KOPT-K1 (cell line): ENCODE data around the gene MTOR.
"Not testable (repeated sequence)": the region's sequence is repeated elsewhere in the genome, so short reads cannot be mapped to it uniquely, and the experiment has no call there.

ENCODE experiments used
- H3K27ac ChIP-seq: fragments of 200-600 bp; sonication (generic); 2 replicates; pipeline ENCODE4 v1.5.1; 2016; ENCODE audit warnings: antibody characterized with exemption, mild to moderate bottlenecking, low read depth, low read length; ENCODE audit not compliant: poor library complexity, severe bottlenecking
- H3K36me3 ChIP-seq: fragments of 200-600 bp; sonication (generic); 2 replicates; pipeline ENCODE4 v1.5.1; 2017; ENCODE audit warnings: antibody characterized with exemption, mild to moderate bottlenecking, low read length, moderate library complexity; ENCODE audit not compliant: insufficient read depth
- H3K9me3 ChIP-seq: fragments of 200-600 bp; sonication (generic); 2 replicates; pipeline ENCODE4 v1.5.1; 2017; ENCODE audit warnings: antibody characterized with exemption, low read length, mild to moderate bottlenecking; ENCODE audit not compliant: insufficient read depth, poor library complexity, severe bottlenecking

MTOR gene

DNA sequence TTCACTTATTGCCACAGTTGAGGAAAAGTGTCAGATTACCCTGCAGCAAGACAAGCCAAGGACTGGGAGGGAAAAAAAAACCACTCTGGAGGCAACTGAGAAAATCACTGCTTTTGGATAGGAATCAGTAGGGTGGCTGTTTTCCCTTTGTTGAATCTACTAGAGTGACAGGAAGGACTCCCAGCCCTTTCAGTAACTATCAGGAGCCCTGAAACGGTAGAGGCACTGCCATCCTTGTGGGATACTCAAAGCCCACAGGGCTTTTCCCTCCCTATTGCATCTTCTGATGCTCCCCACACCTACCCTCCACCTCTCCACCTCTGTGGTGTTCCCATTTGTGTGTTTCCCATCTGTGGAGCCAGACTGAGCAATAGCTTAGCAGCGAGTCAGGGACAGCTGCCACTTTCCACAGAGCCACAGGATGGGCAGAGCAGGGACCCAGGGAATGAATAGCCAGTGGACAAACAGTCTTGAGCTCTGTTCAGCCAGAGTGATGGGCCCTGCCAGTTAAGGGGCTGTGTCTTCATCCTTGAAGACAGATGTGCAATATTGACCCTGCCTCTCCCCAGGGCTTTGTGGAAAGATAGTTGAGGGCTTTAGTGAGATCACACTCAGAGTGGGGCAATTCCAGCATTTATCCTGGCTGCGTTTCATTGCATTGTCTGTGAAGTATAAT, 24.5 kb upstream of the MTOR start:
- Histone ChIP-seq H3K27ac (no peak overlapping the region), H3K9me3 (no peaks in the 10 kb centered on the region), H3K36me3 (peaks cover 84% of the 10 kb centered on the region)

DNA sequence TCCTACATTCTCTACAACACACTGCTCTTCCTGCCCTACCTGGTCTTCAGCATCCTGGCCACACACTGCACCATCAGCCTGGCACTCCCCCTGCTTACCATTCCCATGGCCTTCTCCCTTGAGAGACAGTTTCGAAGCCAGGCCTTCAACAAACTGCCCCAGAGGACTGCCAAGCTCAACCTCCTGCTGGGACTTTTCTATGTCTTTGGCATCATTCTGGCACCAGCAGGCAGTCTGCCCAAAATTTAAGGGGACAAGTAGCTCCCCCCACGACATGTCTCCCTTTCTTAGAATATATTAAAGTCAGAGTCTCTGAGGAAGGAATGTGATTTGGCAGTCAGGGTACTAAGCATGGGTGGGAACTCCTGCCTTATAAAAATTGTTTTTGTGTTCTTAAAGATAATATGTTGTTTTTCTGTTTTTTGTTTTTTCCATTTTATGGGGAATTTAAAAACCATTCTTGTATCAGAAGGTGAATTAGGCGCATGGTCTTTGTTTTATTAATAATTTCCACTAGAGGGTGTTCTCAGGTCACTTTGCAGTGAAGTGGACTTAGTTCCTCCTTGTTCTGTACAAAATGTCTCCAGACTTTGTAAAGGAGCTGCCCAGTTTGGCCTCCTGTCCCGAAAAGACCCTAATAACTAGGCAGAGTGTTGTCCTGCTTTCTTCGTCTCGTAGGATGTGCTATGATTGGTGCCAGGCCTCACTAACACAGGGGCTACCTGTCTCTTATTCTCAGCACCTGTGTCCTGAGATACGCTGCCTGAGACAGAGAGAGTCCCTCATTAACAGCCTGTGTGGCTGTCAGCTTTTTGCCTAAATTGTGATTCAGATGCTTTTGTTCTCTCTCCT, 23.8 kb upstream of the MTOR start:
- H3K9me3 ChIP-seq: no peaks in the 10 kb centered on the region
- H3K27ac ChIP-seq: no peak overlapping the region
- peaks cover 83% of the 10 kb centered on the region for H3K36me3 ChIP-seq

- Histone ChIP-seq H3K36me3 (peaks cover 79% of the 10 kb centered on the region), H3K27ac (peak overlapping the region; percentile 4), H3K9me3 (no peaks in the 10 kb centered on the region)
Measured at GRCh38 chr1:11284784-11285183, 22.4 kb upstream of the MTOR start.

DNA sequence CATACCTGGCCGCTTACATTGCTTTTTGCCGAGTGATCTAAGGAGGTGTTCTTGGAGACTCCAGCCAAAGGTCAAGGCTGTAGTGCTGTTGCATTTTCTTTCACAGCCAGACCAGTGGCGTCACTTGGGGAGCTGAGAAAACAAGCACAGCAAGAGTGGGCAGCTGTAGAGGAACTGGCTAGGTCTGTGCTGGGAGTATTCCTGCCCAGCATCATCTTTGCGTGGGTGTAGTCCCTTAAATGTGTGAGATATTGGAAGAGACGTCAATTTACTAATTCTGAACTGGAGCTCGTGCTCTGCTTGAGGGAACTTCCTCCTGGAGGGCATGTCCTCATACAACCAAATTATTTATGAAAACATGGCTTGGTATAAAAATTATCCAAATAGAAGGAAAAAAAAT, 20.8 kb upstream of the MTOR start:
- Histone ChIP-seq H3K36me3 (peaks cover 79% of the 10 kb centered on the region), H3K27ac (no peak overlapping the region), H3K9me3 (no peaks in the 10 kb centered on the region)

DNA sequence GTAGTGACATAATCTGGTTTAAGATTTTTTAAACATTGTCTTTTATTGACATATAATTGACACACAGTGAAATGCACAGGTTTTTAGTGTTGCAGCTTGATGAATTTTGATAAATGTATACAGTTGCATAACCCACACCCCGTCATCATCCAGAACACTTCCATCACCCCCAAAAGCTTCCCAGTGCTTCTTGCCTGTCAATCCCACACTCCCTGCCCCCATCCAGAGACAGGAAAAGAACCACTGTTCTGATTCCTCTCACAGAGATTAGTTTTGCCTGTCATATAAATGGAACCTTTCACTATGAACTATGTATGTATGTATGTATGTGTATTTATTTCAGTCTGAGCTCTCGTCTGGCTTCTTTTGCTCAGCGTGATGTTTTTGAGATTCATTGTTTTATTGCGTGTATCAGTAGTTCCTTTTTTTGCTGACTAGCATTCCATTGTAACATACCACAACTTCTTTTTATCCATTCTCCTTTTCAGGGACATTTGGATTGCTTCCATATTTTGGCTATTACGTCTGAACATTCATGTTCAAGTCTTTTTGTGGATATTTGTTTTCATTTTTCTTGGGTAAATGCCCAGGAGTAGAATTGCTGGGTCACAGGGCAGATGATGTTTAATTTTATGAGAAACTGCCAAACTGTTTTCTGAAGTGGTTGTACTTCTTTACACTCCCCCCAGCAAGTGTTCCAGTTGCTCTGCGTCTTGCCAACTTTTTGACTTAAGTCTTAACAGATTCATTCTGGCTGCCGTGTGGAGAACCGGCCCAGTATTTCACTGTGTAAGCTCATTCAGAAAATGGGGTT, 19.4 kb upstream of the MTOR start:
- Histone ChIP-seq H3K36me3 (peaks cover 79% of the 10 kb centered on the region), H3K27ac (peak overlapping the region; percentile 67), H3K9me3 (no peaks in the 10 kb centered on the region)

- peaks cover 79% of the 10 kb centered on the region for H3K36me3 ChIP-seq
- peak overlapping the region; percentile 67 for H3K27ac ChIP-seq
- H3K9me3 ChIP-seq: no peaks in the 10 kb centered on the region
Measured at GRCh38 chr1:11280719-11281376, 18.5 kb upstream of the MTOR start.

DNA sequence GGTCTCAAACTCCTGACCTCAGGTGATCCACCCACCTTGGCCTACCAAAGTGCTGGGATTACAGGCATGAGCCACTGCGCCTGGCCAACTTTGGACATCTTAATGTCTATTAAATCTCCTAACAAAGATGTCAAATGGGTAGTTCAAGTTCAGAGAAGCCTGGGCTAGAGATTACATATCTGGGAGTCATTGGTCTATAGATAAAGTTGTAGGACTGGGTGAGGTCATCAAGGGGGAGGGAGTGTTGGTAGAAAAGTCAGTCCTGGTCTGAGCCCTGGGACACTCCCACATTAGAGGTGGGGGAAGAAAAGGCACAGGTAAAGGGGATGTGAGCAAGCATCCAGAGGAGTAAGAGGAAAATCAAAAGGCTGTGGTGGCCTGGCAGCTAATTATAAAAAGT, 17.3 kb upstream of the MTOR start:
- no peak overlapping the region for H3K27ac ChIP-seq
- H3K36me3 ChIP-seq: peaks cover 80% of the 10 kb centered on the region
- H3K9me3 ChIP-seq: no peaks in the 10 kb centered on the region

- Histone ChIP-seq H3K36me3 (peaks cover 79% of the 10 kb centered on the region), H3K27ac (no peak overlapping the region), H3K9me3 (no peaks in the 10 kb centered on the region)
Measured at GRCh38 chr1:11279152-11279551, 16.8 kb upstream of the MTOR start.

- Histone ChIP-seq H3K36me3 (peaks cover 37% of the 10 kb centered on the region), H3K27ac (peak overlapping the region; percentile 92), H3K9me3 (no peaks in the 10 kb centered on the region)
Measured at GRCh38 chr1:11273595-11274234, 11.4 kb upstream of the MTOR start.

- Histone ChIP-seq H3K27ac (peak within 1 kb of the TSS; percentile 92), H3K9me3 (no peaks in the 10 kb centered on the region), H3K36me3 (peaks cover 30% of the 10 kb centered on the region)
Measured at GRCh38 chr1:11272832-11273594, 10.7 kb upstream of the MTOR start, which contains the start of gene UBIAD1. UBIAD1 (plus strand) TSS chr1:11273198; CDS start chr1:11273532, 334 bp downstream.

- H3K27ac ChIP-seq: no peak overlapping the region
- no peaks in the 10 kb centered on the region for H3K9me3 ChIP-seq
- H3K36me3 ChIP-seq: peaks cover 25% of the 10 kb centered on the region
Measured at GRCh38 chr1:11272544-11272831, 10.1 kb upstream of the MTOR start.

GRCh38 chr1:11267350-11268337, 5.3 kb upstream of the MTOR start:
- H3K9me3 ChIP-seq, H3K27ac ChIP-seq, H3K36me3 ChIP-seq: not testable (repeated sequence)
